ENCODE measurements around the gene FAM20A. TPM values are rescaled to one million over a fixed set of nuclear protein-coding genes. Genes with fewer than 3 reads are reported as not detected.

FAM20A gene
- total RNA-seq, 2 donors from 2014 or later, result 2.5 to 4.4 TPM

GRCh38 chr17:68623811-68624210 is 22.6 kb upstream of the FAM20A start:
- Histone ChIP-seq H3K27ac (no peak overlapping the region), H3K9me3 (no peaks in the 10 kb centered on the region), H3K4me3 (no peak overlapping the region), H3K27me3 (no peaks in the 10 kb centered on the region), H3K4me1 (no peaks in the 10 kb centered on the region), H3K36me3 (no peaks in the 10 kb centered on the region)
- TF ChIP-seq CTCF (IDR thresholded peaks at IDR 0.05), result no peak
- DNase-seq (ENCODE audit: low spot score), result no peak

- no peak for TF ChIP-seq CTCF (IDR thresholded peaks at IDR 0.05)
- Histone ChIP-seq H3K27me3 (no peaks in the 10 kb centered on the region), H3K36me3 (no peaks in the 10 kb centered on the region), H3K4me1 (no peaks in the 10 kb centered on the region), H3K4me3 (no peak overlapping the region), H3K27ac (no peak overlapping the region), H3K9me3 (no peaks in the 10 kb centered on the region)
- no peak for DNase-seq (ENCODE audit: low spot score)
Observed at GRCh38 chr17:68622423-68622822, 21.3 kb upstream of the FAM20A start.

- H3K4me3 ChIP-seq, result no peak overlapping the region
- no peak for DNase-seq (ENCODE audit: low spot score)
- no peak for TF ChIP-seq CTCF (IDR thresholded peaks at IDR 0.05)
- no peaks in the 10 kb centered on the region for H3K4me1 ChIP-seq
- H3K27me3 ChIP-seq, result no peaks in the 10 kb centered on the region
- no peak overlapping the region for H3K27ac ChIP-seq
- no peaks in the 10 kb centered on the region for H3K9me3 ChIP-seq
- H3K36me3 ChIP-seq, result no peaks in the 10 kb centered on the region
Observed at GRCh38 chr17:68621065-68621464, 19.9 kb upstream of the FAM20A start.

- Histone ChIP-seq H3K9me3 (no peaks in the 10 kb centered on the region), H3K4me1 (peaks cover 0 to 3% of the 10 kb centered on the region in 2 donors), H3K4me3 (no peak overlapping the region), H3K27me3 (no peaks in the 10 kb centered on the region), H3K27ac (no peak overlapping the region), H3K36me3 (no peaks in the 10 kb centered on the region)
- TF ChIP-seq CTCF (IDR thresholded peaks at IDR 0.05), result no peak
- no peak for DNase-seq (ENCODE audit: low spot score)
Observed at GRCh38 chr17:68616334-68616733, 15.2 kb upstream of the FAM20A start.

GRCh38 chr17:68614718-68615117 is 13.6 kb upstream of the FAM20A start:
- H3K4me3 ChIP-seq, result no peak overlapping the region
- no peaks in the 10 kb centered on the region for H3K27me3 ChIP-seq
- no peak for DNase-seq (ENCODE audit: low spot score)
- peaks cover 0 to 3% of the 10 kb centered on the region in 2 donors for H3K4me1 ChIP-seq
- no peak overlapping the region for H3K27ac ChIP-seq
- TF ChIP-seq CTCF (IDR thresholded peaks at IDR 0.05), result no peak
- H3K9me3 ChIP-seq, result peaks cover under 1 to 12% of the 10 kb centered on the region in 2 donors
- H3K36me3 ChIP-seq, result no peaks in the 10 kb centered on the region

GRCh38 chr17:68613739-68614298 is 12.7 kb upstream of the FAM20A start:
- H3K4me3 ChIP-seq, result no peak overlapping the region
- H3K4me1 ChIP-seq, result peaks cover 0 to 3% of the 10 kb centered on the region in 2 donors
- H3K27me3 ChIP-seq, result no peaks in the 10 kb centered on the region
- TF ChIP-seq CTCF (IDR thresholded peaks at IDR 0.05), result peak; percentile 49 to 74
- peaks cover 9 to 21% of the 10 kb centered on the region in 2 donors for H3K9me3 ChIP-seq
- H3K36me3 ChIP-seq, result no peaks in the 10 kb centered on the region
- no peak overlapping the region for H3K27ac ChIP-seq
- DNase-seq (ENCODE audit: low spot score), result peak; percentile 64

Data from right atrium auricular region (tissue), 2 donors.